Endothelial cell of umbilical vein (primary cell): ENCODE results near the gene LHX4. TPM values are rescaled to one million over a fixed set of nuclear protein-coding genes. Genes with fewer than 3 reads are reported as not detected.

ENCODE experiments used
- BruUV-seq: library from RNA; stranded (reverse); fragments of 400-500 nt; replicated peaks from 2 replicates; lab custom pipeline; 2021; lab: Mats Ljungman, UMichigan
- CTCF ChIA-PET: fragments of 300-600, 350-600 bp; sonication (Branson Sonifier 250); formaldehyde crosslinking; loops from one replicate; lab custom pipeline; 2021; ENCODE audit warnings: antibody characterized with exemption, inconsistent platforms; lab: Charles Lee
- POLR2A ChIA-PET: fragments of 300-600, 350-600 bp; sonication (Branson Sonifier 250); formaldehyde crosslinking; loops from one replicate; lab custom pipeline; 2021; ENCODE audit warnings: antibody characterized with exemption, inconsistent platforms; lab: Charles Lee
- DNase-seq: peaks from one replicate; pipeline ENCODE4 v3.0.0-alpha.2; 2011; ENCODE audit warnings: low read depth, low spot score
- FAIRE-seq: peaks from 2 replicates; lab custom pipeline; 2011; peaks lifted over from hg19 to GRCh38; lab: Jason Lieb, UNC
- H2AFZ ChIP-seq: 2 replicates; pipeline ENCODE4 v1.6.0; 2012; ENCODE audit warnings: low read depth, low read length, control low read depth, inconsistent platforms
- H3K27ac ChIP-seq: 2 replicates; pipeline ENCODE4 v1.5.1; 2011; ENCODE audit warnings: low read depth, mild to moderate bottlenecking, control low read depth, low read length, moderate library complexity; ENCODE audit not compliant: insufficient read depth
- H3K27me3 ChIP-seq, 2 experiments: 2 replicates each; pipeline versions ENCODE4 v1.6.0 to v1.6.1; 2011; ENCODE audit warnings: low read length in 2 of 2, mixed read lengths in 1 of 2; ENCODE audit not compliant: control insufficient read depth in 2 of 2, insufficient read depth in 2 of 2
- H3K36me3 ChIP-seq, 2 experiments: 2 replicates in 1 of 2; 3 replicates in 1 of 2; pipeline ENCODE4 v1.5.1; 2011; ENCODE audit warnings: low read length in 2 of 2, mild to moderate bottlenecking in 1 of 2, moderate library complexity in 1 of 2; ENCODE audit not compliant: control insufficient read depth in 2 of 2, insufficient read depth in 2 of 2; ENCODE audit errors: extremely low read depth in 1 of 2
- H3K4me1 ChIP-seq: 3 replicates; pipeline ENCODE4 v1.5.1; 2011; ENCODE audit warnings: mild to moderate bottlenecking, low read length; ENCODE audit not compliant: control insufficient read depth, insufficient read depth; ENCODE audit errors: extremely low read depth
- H3K4me2 ChIP-seq: 2 replicates; pipeline ENCODE4 v1.6.1; 2011; ENCODE audit warnings: low read length, control low read depth, mixed read lengths; ENCODE audit not compliant: insufficient read depth
- H3K4me3 ChIP-seq, 3 experiments: fragments of 200-600 bp in 1 of 3; sonication (generic), shearing (Covaris generic) in 1 of 3; replicated peaks in 1 of 3; 2 replicates each; pipeline ENCODE4 v1.5.1; 2011 to 2016; ENCODE audit warnings: control low read depth in 3 of 3, low read length in 3 of 3, mild to moderate bottlenecking in 2 of 3, inconsistent platforms in 1 of 3, low read depth in 1 of 3, moderate library complexity in 1 of 3; ENCODE audit not compliant: insufficient read depth in 1 of 3
- H3K79me2 ChIP-seq: 2 replicates; pipeline ENCODE4 v1.6.0; 2012; ENCODE audit warnings: low read length, inconsistent platforms; ENCODE audit not compliant: control insufficient read depth, insufficient read depth
- H3K9ac ChIP-seq: replicated peaks from 2 replicates; pipeline ENCODE3; 2011; ENCODE audit warnings: low read length, control low read depth; ENCODE audit not compliant: insufficient read depth; ENCODE audit errors: extremely low read depth
- H3K9me1 ChIP-seq: replicated peaks from 3 replicates; pipeline ENCODE4 v1.6.0; 2011; ENCODE audit warnings: mild to moderate bottlenecking, low read length; ENCODE audit not compliant: control insufficient read depth, insufficient read depth; ENCODE audit errors: extremely low read depth
- H3K9me3 ChIP-seq: replicated peaks from 2 replicates; pipeline ENCODE4 v1.5.1; 2012; ENCODE audit warnings: low read length, inconsistent platforms; ENCODE audit not compliant: control insufficient read depth, insufficient read depth
- H4K20me1 ChIP-seq: replicated peaks from 2 replicates; pipeline ENCODE3; 2011; ENCODE audit warnings: mild to moderate bottlenecking, low read length; ENCODE audit not compliant: control insufficient read depth, insufficient read depth; ENCODE audit errors: extremely low read depth
- EZH2 ChIP-seq: IDR thresholded peaks from 2 replicates; pipeline ENCODE4 v1.6.1; 2012; ENCODE audit warnings: borderline replicate concordance, low read depth, mild to moderate bottlenecking, moderate library complexity, low read length, inconsistent platforms; ENCODE audit not compliant: severe bottlenecking
- FOS ChIP-seq: IDR thresholded peaks from 2 replicates; pipeline ENCODE4 v1.6.1; 2011; ENCODE audit warnings: mild to moderate bottlenecking, low read length, moderate library complexity, borderline replicate concordance; ENCODE audit not compliant: insufficient read depth
- GATA2 ChIP-seq: IDR thresholded peaks from 2 replicates; pipeline ENCODE4 v1.7.0; 2011; ENCODE audit warnings: low read depth, mild to moderate bottlenecking, moderate library complexity, mixed read lengths, low read length; ENCODE audit not compliant: insufficient read length, insufficient read depth
- JUN ChIP-seq: IDR thresholded peaks from 2 replicates; pipeline ENCODE4 v1.6.1; 2011; ENCODE audit warnings: borderline replicate concordance, low read depth; ENCODE audit not compliant: insufficient read length, insufficient read depth
- MAX ChIP-seq: IDR thresholded peaks from 2 replicates; pipeline ENCODE4 v1.6.1; 2011; ENCODE audit not compliant: insufficient read depth, insufficient read length
- MYC ChIP-seq: IDR thresholded peaks from one replicate; pipeline ENCODE4 v1.6.1; 2011; ENCODE audit warnings: mild to moderate bottlenecking, low read depth, low read length
- POLR2A ChIP-seq: IDR thresholded peaks from 2 replicates; pipeline ENCODE4 v1.6.1; 2012; ENCODE audit warnings: low read depth, mild to moderate bottlenecking, control low read depth, low read length
- POLR2AphosphoS5 ChIP-seq: IDR thresholded peaks from 2 replicates; pipeline ENCODE4 v1.6.1; 2012; ENCODE audit warnings: low read depth, mild to moderate bottlenecking, control low read depth, low read length, moderate library complexity; ENCODE audit not compliant: insufficient read depth
- dilution Hi-C: fragments of 300-500 bp; cut with MboI; formaldehyde crosslinking; loops from one replicate; pipeline ENCODE4 v1.15.0; 2019; ENCODE audit warnings: low sequenced_read_pairs; ENCODE audit not compliant: extremely low pct_ligation_motif_present
- intact Hi-C: fragments of 100-400 bp; cut with micrococcal nuclease; formaldehyde crosslinking; loops from one replicate; pipeline ENCODE4 v1.10.0; 2022
- polyA plus RNA-seq, 4 experiments: library from polyadenylated mRNA; depleted of rRNA in 3 of 4; stranded (reverse) in 3 of 4; unstranded in 1 of 4; fragments of >200 nt; gene quantifications; 2 replicates each; pipeline versions ENCODE4 v1.2.1 to v1.2.3, GENCODE V29; 2011 to 2012; ENCODE audit warnings: missing spikeins in 1 of 4
- total RNA-seq: library from RNA; stranded (reverse); gene quantifications from 2 replicates; pipeline ENCODE4 v1.2.3, GENCODE V29; 2021
- TF ChIP-seq, protein P1 (sequence below), 2 donors: IDR thresholded peaks; 1 replicate in 1 of 2; 2 replicates in 1 of 2; pipeline ENCODE4 v1.5.1; 2011; ENCODE audit warnings: low read length in 2 of 2, mild to moderate bottlenecking in 2 of 2, moderate library complexity in 2 of 2, control low read depth in 1 of 2, inconsistent platforms in 1 of 2, low read depth in 1 of 2; ENCODE audit not compliant: insufficient read depth in 1 of 2; ENCODE audit errors: extremely low read depth in 1 of 2

The LHX4 gene
- total and polyA plus RNA-seq, 2 donors (not counting 3 experiments of a cell fraction or from before 2014, with no cell fraction given) = not detected

- no peaks in the 10 kb centered on the region for H3K4me1 ChIP-seq
- CTCF ChIA-PET = interaction anchor here (1.0 to 6.1 kb wide), 4 partner anchors 10 to 196 kb away, joined by 3 to 121 read pairs (median 4); no protein-coding TSS in a partner anchor
- peaks cover 0 to 2% of the 10 kb centered on the region in 2 experiments for H3K27me3 ChIP-seq
- H3K9ac ChIP-seq = no peak overlapping the region
- TF ChIP-seq MAX = no peak
- TF ChIP-seq MYC = no peak
- TF ChIP-seq, protein P1, sequence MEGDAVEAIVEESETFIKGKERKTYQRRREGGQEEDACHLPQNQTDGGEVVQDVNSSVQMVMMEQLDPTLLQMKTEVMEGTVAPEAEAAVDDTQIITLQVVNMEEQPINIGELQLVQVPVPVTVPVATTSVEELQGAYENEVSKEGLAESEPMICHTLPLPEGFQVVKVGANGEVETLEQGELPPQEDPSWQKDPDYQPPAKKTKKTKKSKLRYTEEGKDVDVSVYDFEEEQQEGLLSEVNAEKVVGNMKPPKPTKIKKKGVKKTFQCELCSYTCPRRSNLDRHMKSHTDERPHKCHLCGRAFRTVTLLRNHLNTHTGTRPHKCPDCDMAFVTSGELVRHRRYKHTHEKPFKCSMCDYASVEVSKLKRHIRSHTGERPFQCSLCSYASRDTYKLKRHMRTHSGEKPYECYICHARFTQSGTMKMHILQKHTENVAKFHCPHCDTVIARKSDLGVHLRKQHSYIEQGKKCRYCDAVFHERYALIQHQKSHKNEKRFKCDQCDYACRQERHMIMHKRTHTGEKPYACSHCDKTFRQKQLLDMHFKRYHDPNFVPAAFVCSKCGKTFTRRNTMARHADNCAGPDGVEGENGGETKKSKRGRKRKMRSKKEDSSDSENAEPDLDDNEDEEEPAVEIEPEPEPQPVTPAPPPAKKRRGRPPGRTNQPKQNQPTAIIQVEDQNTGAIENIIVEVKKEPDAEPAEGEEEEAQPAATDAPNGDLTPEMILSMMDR (IDR thresholded peaks at IDR 0.05; ENCODE audit: extremely low read depth in 1 of 2, insufficient read depth in 1 of 2, low read depth in 1 of 2, low read length in 2 of 2) = no peak
- TF ChIP-seq POLR2A = no peak
- TF ChIP-seq FOS = no peak
- TF ChIP-seq EZH2 = no peak
- no peak for TF ChIP-seq POLR2AphosphoS5
- TF ChIP-seq GATA2 = no peak
- no peak for TF ChIP-seq JUN
- no peaks in the 10 kb centered on the region for H3K79me2 ChIP-seq
- H2AFZ ChIP-seq = no peak overlapping the region
- no peaks in the 10 kb centered on the region for H3K36me3 ChIP-seq
- H3K4me2 ChIP-seq = no peak overlapping the region
- H3K4me3 ChIP-seq = no peak overlapping the region
- intact Hi-C loops (no loop called here), dilution Hi-C loops (no loop called here)
- no peaks in the 10 kb centered on the region for H3K9me3 ChIP-seq
- no TSS peak for BruUV-seq
- H4K20me1 ChIP-seq = no peaks in the 10 kb centered on the region
- peak; percentile 44 for DNase-seq
- no peak overlapping the region for H3K27ac ChIP-seq
- no peak for FAIRE-seq
- POLR2A ChIA-PET = no interaction called here
- H3K9me1 ChIP-seq = no peaks in the 10 kb centered on the region
These were observed 19.8 kb downstream of the LHX4 start for GRCh38 chr1:180249725-180250498.
